SK-N-DZ (cell line): Measurements from ENCODE around the gene SETD1A.
"Not testable (repeated sequence)": the region's sequence is repeated elsewhere in the genome, so short reads cannot be mapped to it uniquely, and the experiment has no call there.

Experiments used
- DNase-seq: peaks from one replicate; pipeline ENCODE4 v3.0.0-alpha.2; 2015; ENCODE audit warnings: low spot score

The SETD1A gene

GRCh38 chr16:30929167-30929566, 28.4 kb upstream of the SETD1A start:
- DNase-seq, result no peak

- no peak for DNase-seq
Observed at GRCh38 chr16:30930160-30930571, 27.4 kb upstream of the SETD1A start.

GRCh38 chr16:30931068-30931650, 26.4 kb upstream of the SETD1A start:
- DNase-seq, result no peak

GRCh38 chr16:30934827-30935557, 22.6 kb upstream of the SETD1A start:
- no peak for DNase-seq

GRCh38 chr16:30937692-30938091, 19.9 kb upstream of the SETD1A start:
- no peak for DNase-seq

GRCh38 chr16:30939571-30939970, 18.0 kb upstream of the SETD1A start:
- not testable (repeated sequence) for DNase-seq

- peak; percentile 65 for DNase-seq
Observed at GRCh38 chr16:30941600-30942425, 15.7 kb upstream of the SETD1A start.

GRCh38 chr16:30942426-30942806, 15.1 kb upstream of the SETD1A start:
- no peak for DNase-seq

GRCh38 chr16:30944352-30944751, 13.2 kb upstream of the SETD1A start:
- no peak for DNase-seq

GRCh38 chr16:30946671-30947540, 10.6 kb upstream of the SETD1A start:
- no peak for DNase-seq

GRCh38 chr16:30947541-30947858, 10.1 kb upstream of the SETD1A start:
- no peak for DNase-seq

- peak; percentile 97 for DNase-seq
Observed at GRCh38 chr16:30947859-30948666, 9.5 kb upstream of the SETD1A start.

- peak; percentile 46 for DNase-seq
Observed at GRCh38 chr16:30948667-30949649, 8.6 kb upstream of the SETD1A start, which contains the start of gene ORAI3. ORAI3 (plus strand) TSS chr16:30949068; CDS start chr16:30949290, 222 bp downstream.

GRCh38 chr16:30949650-30950515, 7.7 kb upstream of the SETD1A start:
- peak; percentile 92 for DNase-seq

- no peak for DNase-seq
Observed at GRCh38 chr16:30950516-30951065, 7.0 kb upstream of the SETD1A start.

GRCh38 chr16:30951193-30951592, 6.4 kb upstream of the SETD1A start:
- no peak for DNase-seq

- DNase-seq, result no peak
Observed at GRCh38 chr16:30951750-30952149, 5.8 kb upstream of the SETD1A start.

GRCh38 chr16:30953111-30953510, 4.4 kb upstream of the SETD1A start:
- DNase-seq, result no peak
